H1 (cell line): ENCODE data around the gene AGAP1. TPM values are rescaled to one million over a fixed set of nuclear protein-coding genes. Genes with fewer than 3 reads are reported as not detected.

ENCODE experiments used
- CTCF ChIA-PET: fragments of 300-600 bp; sonication (Branson Sonifier 250); formaldehyde crosslinking; loops from one replicate; lab custom pipeline; 2021; ENCODE audit not compliant: partially characterized antibody; lab: Charles Lee
- POLR2A ChIA-PET: fragments of 300-600 bp; sonication (Branson Sonifier 250); formaldehyde crosslinking; loops from one replicate; lab custom pipeline; 2021; ENCODE audit warnings: inconsistent platforms; ENCODE audit not compliant: partially characterized antibody; lab: Charles Lee
- DNase-seq, 2 experiments: peaks; one replicate each; pipeline versions ENCODE4 v3.0.0 to v3.0.0-alpha.2; 2010 to 2022; ENCODE audit warnings: low spot score in 2 of 2, low read depth in 1 of 2, mixed read lengths in 1 of 2
- FAIRE-seq: peaks from 2 replicates; lab custom pipeline; 2011; peaks lifted over from hg19 to GRCh38; lab: Jason Lieb, UNC
- H2AFZ ChIP-seq: 2 replicates; pipeline ENCODE4 v1.8.1; 2012; ENCODE audit warnings: low read length, inconsistent platforms
- H2AK5ac ChIP-seq: 2 replicates; pipeline ENCODE4 v1.6.1; 2013; ENCODE audit warnings: low read depth, low read length
- H2BK120ac ChIP-seq: replicated peaks from 2 replicates; pipeline ENCODE3; 2013; ENCODE audit warnings: low read depth, low read length, inconsistent platforms
- H2BK12ac ChIP-seq: 2 replicates; pipeline ENCODE4 v1.6.1; 2013; ENCODE audit warnings: low read depth, low read length
- H2BK15ac ChIP-seq: 2 replicates; pipeline ENCODE4 v1.6.1; 2013; ENCODE audit warnings: low read length
- H2BK20ac ChIP-seq: 2 replicates; pipeline ENCODE4 v1.6.1; 2013; ENCODE audit warnings: low read length
- H2BK5ac ChIP-seq: 2 replicates; pipeline ENCODE4 v1.6.1; 2013; ENCODE audit warnings: low read depth, low read length
- H3K14ac ChIP-seq: 2 replicates; pipeline ENCODE4 v1.6.1; 2013; ENCODE audit warnings: inconsistent platforms; ENCODE audit not compliant: insufficient read length
- H3K18ac ChIP-seq: 2 replicates; pipeline ENCODE4 v1.6.1; 2013; ENCODE audit warnings: low read length; ENCODE audit errors: extremely low read depth
- H3K23ac ChIP-seq: 2 replicates; pipeline ENCODE4 v1.6.1; 2013; ENCODE audit warnings: inconsistent platforms; ENCODE audit not compliant: insufficient read length
- H3K23me2 ChIP-seq: 2 replicates; pipeline ENCODE4 v1.6.1; 2013; ENCODE audit warnings: low read depth, low read length
- H3K27ac ChIP-seq: 2 replicates; pipeline ENCODE4 v1.6.1; 2011; ENCODE audit warnings: low read depth, low read length, inconsistent platforms
- H3K27me3 ChIP-seq, 4 experiments: replicated peaks in 1 of 4; 1 replicate in 1 of 4; 2 replicates in 3 of 4; pipeline versions ENCODE4 v1.6.1 to v1.8.1; 2011 to 2013; ENCODE audit warnings: low read length in 3 of 4, mild to moderate bottlenecking in 3 of 4, inconsistent platforms in 2 of 4, mixed read lengths in 2 of 4, moderate library complexity in 1 of 4; ENCODE audit not compliant: control insufficient read depth in 3 of 4, insufficient read depth in 3 of 4; ENCODE audit errors: extremely low read depth in 1 of 4
- H3K36me3 ChIP-seq, 4 experiments: 2 replicates each; pipeline versions ENCODE4 v1.6.1 to v1.8.1; 2011 to 2013; ENCODE audit warnings: mild to moderate bottlenecking in 4 of 4, low read length in 3 of 4, moderate library complexity in 2 of 4, control low read depth in 1 of 4, inconsistent platforms in 1 of 4; ENCODE audit not compliant: insufficient read depth in 4 of 4, control insufficient read depth in 2 of 4
- H3K4ac ChIP-seq: replicated peaks from 2 replicates; pipeline ENCODE3; 2013; ENCODE audit warnings: low read length, low read depth, mixed read lengths, inconsistent platforms; ENCODE audit not compliant: insufficient read length
- H3K4me1 ChIP-seq, 4 experiments: replicated peaks in 1 of 4; 1 replicate in 1 of 4; 2 replicates in 3 of 4; pipeline versions ENCODE4 v1.6.1 to v1.8.1; 2011 to 2013; ENCODE audit warnings: low read length in 3 of 4, inconsistent platforms in 2 of 4, mixed read lengths in 1 of 4; ENCODE audit not compliant: insufficient read depth in 4 of 4, control insufficient read depth in 3 of 4
- H3K4me2 ChIP-seq, 2 experiments: 2 replicates each; pipeline versions ENCODE4 v1.6.1 to v1.8.1; 2011 to 2013; ENCODE audit warnings: low read depth in 2 of 2, low read length in 2 of 2, control low read depth in 1 of 2, inconsistent platforms in 1 of 2, mild to moderate bottlenecking in 1 of 2; ENCODE audit not compliant: insufficient read depth in 1 of 2
- H3K4me3 ChIP-seq, 4 experiments: fragments of 200-600, 300-600 bp in 1 of 4; sonication (generic), shearing (Covaris generic), sonication (Bioruptor Twin) in 1 of 4; 2 replicates each; pipeline versions ENCODE4 v1.5.1 to v1.8.1; 2011 to 2016; ENCODE audit warnings: low read length in 4 of 4, low read depth in 3 of 4, control low read depth in 2 of 4, inconsistent platforms in 2 of 4, mild to moderate bottlenecking in 2 of 4, mixed read lengths in 1 of 4, moderate library complexity in 1 of 4; ENCODE audit not compliant: insufficient read depth in 2 of 4; ENCODE audit errors: extremely low read depth in 1 of 4
- H3K56ac ChIP-seq: replicated peaks from 2 replicates; pipeline ENCODE3; 2013; ENCODE audit warnings: low read depth, mild to moderate bottlenecking, mixed read lengths, low read length, inconsistent platforms; ENCODE audit not compliant: insufficient read length
- H3K79me1 ChIP-seq: 2 replicates; pipeline ENCODE4 v1.6.1; 2013; ENCODE audit warnings: low read depth, low read length, control low read depth
- H3K79me2 ChIP-seq, 2 experiments: 2 replicates each; pipeline versions ENCODE4 v1.6.1 to v1.8.1; 2012 to 2013; ENCODE audit warnings: low read length in 2 of 2, mild to moderate bottlenecking in 2 of 2, inconsistent platforms in 1 of 2; ENCODE audit not compliant: insufficient read depth in 2 of 2, control insufficient read depth in 1 of 2
- H3K9ac ChIP-seq, 4 experiments: replicated peaks in 1 of 4; 1 replicate in 1 of 4; 2 replicates in 3 of 4; pipeline versions ENCODE4 v1.6.1 to v1.8.1; 2011 to 2013; ENCODE audit warnings: low read depth in 3 of 4, low read length in 3 of 4, control low read depth in 2 of 4, mild to moderate bottlenecking in 2 of 4, moderate library complexity in 2 of 4, inconsistent platforms in 1 of 4; ENCODE audit errors: extremely low read depth in 1 of 4
- H3K9me3 ChIP-seq, 2 experiments: 2 replicates each; pipeline versions ENCODE4 v1.6.1 to v1.8.1; 2012 to 2013; ENCODE audit warnings: mild to moderate bottlenecking in 2 of 2, moderate library complexity in 2 of 2, control low read depth in 1 of 2, inconsistent platforms in 1 of 2, low read depth in 1 of 2, low read length in 1 of 2, mixed read lengths in 1 of 2; ENCODE audit not compliant: insufficient read depth in 2 of 2
- H4K20me1 ChIP-seq, 2 experiments: replicated peaks in 1 of 2; 2 replicates each; pipeline versions ENCODE3 to v1.8.1; 2011 to 2013; ENCODE audit warnings: inconsistent platforms in 2 of 2, low read length in 2 of 2, mild to moderate bottlenecking in 1 of 2; ENCODE audit not compliant: insufficient read depth in 2 of 2, control insufficient read depth in 1 of 2
- H4K5ac ChIP-seq: 2 replicates; pipeline ENCODE4 v1.6.1; 2013; ENCODE audit warnings: low read length, low read depth, mixed read lengths, inconsistent platforms; ENCODE audit not compliant: insufficient read length
- H4K8ac ChIP-seq: 2 replicates; pipeline ENCODE4 v1.8.0; 2013; ENCODE audit warnings: mild to moderate bottlenecking, moderate library complexity, low read length, inconsistent platforms; ENCODE audit not compliant: insufficient read depth; ENCODE audit errors: extremely low read depth
- H4K91ac ChIP-seq: replicated peaks from 2 replicates; pipeline ENCODE3; 2013; ENCODE audit warnings: low read length, mixed read lengths, inconsistent platforms; ENCODE audit not compliant: insufficient read length
- ATF2 ChIP-seq: IDR thresholded peaks from 2 replicates; pipeline ENCODE4 v1.6.1; 2012; ENCODE audit warnings: low read length, inconsistent platforms
- CBX5 ChIP-seq: fragments of 300-800, 300-1000 bp; sonication (generic); IDR thresholded peaks from 2 replicates; pipeline ENCODE4 v1.7.1; 2016; ENCODE audit warnings: antibody characterized with exemption, low read length, low read depth
- EP300 ChIP-seq, 2 experiments: IDR thresholded peaks; 1 replicate in 1 of 2; 2 replicates in 1 of 2; pipeline ENCODE4 v1.6.1; 2011 to 2012; ENCODE audit warnings: low read depth in 2 of 2, low read length in 2 of 2, mild to moderate bottlenecking in 2 of 2, borderline replicate concordance in 1 of 2, inconsistent platforms in 1 of 2, moderate library complexity in 1 of 2
- GABPA ChIP-seq: IDR thresholded peaks from 2 replicates; pipeline ENCODE4 v1.6.1; 2011; ENCODE audit warnings: mild to moderate bottlenecking, low read length, moderate library complexity, borderline replicate concordance; ENCODE audit not compliant: insufficient read depth
- JUN ChIP-seq: IDR thresholded peaks from 2 replicates; pipeline ENCODE4 v1.6.1; 2011; ENCODE audit warnings: low read depth, mild to moderate bottlenecking, improper control_type of control experiment, low read length
- KDM4A ChIP-seq: IDR thresholded peaks from one replicate; pipeline ENCODE4 v1.7.1; 2012; ENCODE audit warnings: low read depth, mild to moderate bottlenecking, moderate library complexity, low read length, inconsistent platforms; ENCODE audit not compliant: severe bottlenecking
- NRF1 ChIP-seq: IDR thresholded peaks from 2 replicates; pipeline ENCODE4 v1.6.1; 2011; ENCODE audit warnings: mild to moderate bottlenecking, low read depth, low read length, improper control_type of control experiment
- TAF7 ChIP-seq: optimal IDR thresholded peaks from 2 replicates; pipeline ENCODE3; 2011; ENCODE audit warnings: low read depth, mild to moderate bottlenecking, inconsistent platforms, low read length, moderate library complexity, borderline replicate concordance
- YY1 ChIP-seq: IDR thresholded peaks from 2 replicates; pipeline ENCODE4 v1.6.1; 2011; ENCODE audit warnings: low read depth, mild to moderate bottlenecking, low read length
- ZNF274 ChIP-seq: IDR thresholded peaks from 2 replicates; pipeline ENCODE4 v1.7.0; 2012; ENCODE audit warnings: low read length, borderline replicate concordance; ENCODE audit errors: extremely low read depth
- WGBS, 2 experiments: shearing (Covaris generic) in 1 of 2; methylation state at CpG; one replicate each; pipeline versions ENCODE4 v1.1.6 to v1.1.7; 2013 to 2015; ENCODE audit warnings: low lambda C conversion rate in 2 of 2, mixed read lengths in 2 of 2, inconsistent platforms in 1 of 2, low coverage in 1 of 2, missing lambda C conversion rate in 1 of 2; ENCODE audit not compliant: insufficient replicate concordance in 2 of 2, insufficient coverage in 1 of 2, insufficient read length in 1 of 2; ENCODE audit errors: extremely low coverage in 1 of 2, missing lambda C conversion rate in 1 of 2; 5-methylcytosine and 5-hydroxymethylcytosine counted together
- polyA plus RNA-seq, 7 experiments: library from polyadenylated mRNA; depleted of rRNA in 3 of 7; stranded (reverse) in 5 of 7; unstranded in 2 of 7; fragments of >200 nt in 5 of 7; fragments of 200-250 nt in 2 of 7; gene quantifications; 1 replicate in 5 of 7; 2 replicates in 1 of 7; 4 replicates in 1 of 7; pipeline versions ENCODE4 v1.2.1 to v1.2.3, GENCODE V29; 2011 to 2013; ENCODE audit warnings: missing spikeins in 2 of 7, mixed read lengths in 2 of 7
- total RNA-seq: library from RNA; stranded (reverse); fragmentation: NEBNext Ultra II Directional; extraction: Animal tissue kit (Norgen Biotek cat#: 25700); gene quantifications from 2 replicates; pipeline ENCODE4 v1.2.1, GENCODE V29; 2021
- TF ChIP-seq, protein P1 (sequence below): IDR thresholded peaks from 2 replicates; pipeline ENCODE4 v1.6.1; 2012; ENCODE audit warnings: inconsistent platforms

AGAP1 gene
- total and polyA plus RNA-seq, 2 of the 8 experiments (the other 6 are each of a cell fraction or from before 2014, with no cell fraction given) = 18.1 to 39.4 TPM

- no peaks in the 10 kb centered on the region for H3K23me2 ChIP-seq
- FAIRE-seq = no peak
- no peak overlapping the region for H4K91ac ChIP-seq
- no peak overlapping the region for H3K9ac ChIP-seq
- no peak overlapping the region for H3K23ac ChIP-seq
- no peaks in the 10 kb centered on the region for H3K27me3 ChIP-seq
- no peak overlapping the region for H3K18ac ChIP-seq
- no peak overlapping the region for H3K27ac ChIP-seq
- peaks cover 0 to 4% (median 4%) of the 10 kb centered on the region in 4 experiments; a peak in 4 of 7 replicates for H3K4me1 ChIP-seq
- H2BK15ac ChIP-seq = no peak overlapping the region
- H3K4me2 ChIP-seq = no peak overlapping the region
- H3K36me3 ChIP-seq = no peaks in the 10 kb centered on the region
- no peak overlapping the region for H3K14ac ChIP-seq
- no peak overlapping the region for H3K4me3 ChIP-seq
- H2AK5ac ChIP-seq = no peak overlapping the region
- H2BK120ac ChIP-seq = no peak overlapping the region
- no peaks in the 10 kb centered on the region for H3K9me3 ChIP-seq
- ChIA-PET CTCF (interaction anchor here (0.6 to 1.3 kb wide), 5 partner anchors 16 to 131 kb away, joined by 3 read pairs; no protein-coding TSS in a partner anchor), POLR2A (no interaction called here)
- H3K4ac ChIP-seq = no peak overlapping the region
- H2BK5ac ChIP-seq = no peak overlapping the region
- H3K79me2 ChIP-seq = peaks cover 3 to 86% of the 10 kb centered on the region in 2 experiments; a peak in 3 of 4 replicates
- H4K8ac ChIP-seq = no peak overlapping the region
- no peak overlapping the region for H3K56ac ChIP-seq
- peaks cover 18% of the 10 kb centered on the region for H3K79me1 ChIP-seq
- WGBS, 2 experiments = 89% methylated on average over 10 of the region's 11 CpGs; no CpG with 5 or more reads in 1 of the 2 experiments
- no peak overlapping the region for H2BK12ac ChIP-seq
- H2BK20ac ChIP-seq = no peak overlapping the region
- no peak for DNase-seq
- no peak overlapping the region for H4K5ac ChIP-seq
- no peak overlapping the region for H2AFZ ChIP-seq
- H4K20me1 ChIP-seq = peaks cover 16 to 30% of the 10 kb centered on the region in 2 experiments
- TF ChIP-seq, protein P1, sequence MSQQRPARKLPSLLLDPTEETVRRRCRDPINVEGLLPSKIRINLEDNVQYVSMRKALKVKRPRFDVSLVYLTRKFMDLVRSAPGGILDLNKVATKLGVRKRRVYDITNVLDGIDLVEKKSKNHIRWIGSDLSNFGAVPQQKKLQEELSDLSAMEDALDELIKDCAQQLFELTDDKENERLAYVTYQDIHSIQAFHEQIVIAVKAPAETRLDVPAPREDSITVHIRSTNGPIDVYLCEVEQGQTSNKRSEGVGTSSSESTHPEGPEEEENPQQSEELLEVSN = no peak
- TF ChIP-seq YY1 (no peak), CBX5 (no peak), GABPA (no peak), ZNF274 (no peak), TAF7 (no peak), KDM4A (no peak), ATF2 (no peak), EP300 (IDR thresholded peaks at IDR 0.05; ENCODE audit: borderline replicate concordance in 1 of 2, low read depth in 2 of 2, low read length in 2 of 2) (no peak), NRF1 (no peak), JUN (no peak)
These were observed 184.1 kb downstream of the AGAP1 start for GRCh38 chr2:235677937-235678336.
